Occipital lobe (tissue), 2 donors: ENCODE results near the gene STX8. TPM values are rescaled to one million over a fixed set of nuclear protein-coding genes. Genes with fewer than 3 reads are reported as not detected.
A peak's percentile ranks its signal among the peaks of the same experiment; 100 is the strongest.
"Not testable (repeated sequence)": the region's sequence is repeated elsewhere in the genome, so short reads cannot be mapped to it uniquely, and the experiment has no call there.

ENCODE experiments used
- DNase-seq: peaks from one replicate; lab custom pipeline; 2025; lab: John Stamatoyannopoulos, UW
- total RNA-seq: library from RNA; depleted of rRNA; stranded (reverse); fragments of >200 nt; gene quantifications from one replicate; pipeline ENCODE4 v1.2.3, GENCODE V29; 2014

The STX8 gene
- total RNA-seq, 1 donor from 2014 or later: 42.9 TPM

DNA sequence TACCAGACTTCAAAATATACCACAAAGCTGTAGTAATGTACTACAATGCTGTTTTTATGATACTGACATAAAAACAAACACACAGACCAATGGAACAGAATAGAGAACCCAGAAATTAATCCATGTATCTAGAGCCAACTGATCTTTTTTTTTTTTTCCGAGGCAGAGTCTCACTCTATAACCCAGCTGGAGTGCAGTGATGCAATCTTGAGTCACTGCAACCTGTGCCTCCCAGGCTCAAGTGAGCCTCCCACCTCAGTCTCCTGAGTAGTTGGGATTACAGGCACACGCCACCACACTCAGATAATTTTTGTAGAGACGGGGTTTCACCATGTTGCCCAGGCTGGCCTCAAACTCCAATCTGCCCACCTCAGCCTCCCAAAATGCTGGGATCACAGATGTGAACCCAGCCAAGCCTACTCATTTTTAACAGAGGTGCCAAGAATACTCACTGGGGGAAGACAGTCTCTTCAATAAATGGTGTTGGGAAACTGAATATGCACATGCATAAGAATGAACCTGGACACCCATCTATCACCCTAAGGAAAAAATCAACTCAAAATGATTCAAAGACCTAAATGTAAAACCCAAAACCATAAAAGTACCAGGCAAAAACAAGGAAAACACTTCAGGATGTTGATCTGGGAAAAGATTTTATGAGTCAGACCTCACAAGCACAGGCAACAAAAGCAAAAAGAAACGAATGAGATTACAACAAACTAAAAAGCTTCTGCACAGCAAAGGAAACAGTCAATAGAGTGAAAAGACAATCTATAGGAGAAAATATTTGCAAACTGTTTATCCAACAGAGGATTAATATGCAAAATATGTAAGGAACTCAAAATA is 63.1 kb downstream of the STX8 start:
- no peak for DNase-seq

GRCh38 chr17:9509236-9509816 is 66.3 kb downstream of the STX8 start:
- DNase-seq: no peak

- DNase-seq: no peak
Measured at GRCh38 chr17:9499041-9499440, 76.6 kb downstream of the STX8 start.

- DNase-seq: no peak
Measured at GRCh38 chr17:9498490-9498889, 77.1 kb downstream of the STX8 start.

DNA sequence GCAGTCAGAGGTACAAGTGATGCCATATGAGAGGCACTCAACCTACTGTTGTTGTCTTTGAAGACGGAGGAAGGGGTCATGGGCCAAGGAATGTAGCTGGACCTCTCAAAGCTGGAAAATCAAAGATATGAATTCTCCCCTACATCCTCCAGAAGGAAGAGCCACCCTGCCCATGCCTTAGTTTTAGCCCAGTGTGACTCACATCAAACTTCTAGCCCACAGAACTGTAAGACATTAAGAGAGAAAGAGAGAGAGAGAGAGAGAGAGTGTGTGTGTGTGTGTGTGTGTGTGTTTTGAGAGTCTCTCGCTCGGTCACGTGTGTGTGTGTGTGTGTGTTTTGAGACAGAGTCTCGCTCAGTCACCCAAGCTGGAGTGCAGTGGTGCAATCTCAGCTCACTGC is 87.1 kb downstream of the STX8 start:
- DNase-seq: no peak

DNA sequence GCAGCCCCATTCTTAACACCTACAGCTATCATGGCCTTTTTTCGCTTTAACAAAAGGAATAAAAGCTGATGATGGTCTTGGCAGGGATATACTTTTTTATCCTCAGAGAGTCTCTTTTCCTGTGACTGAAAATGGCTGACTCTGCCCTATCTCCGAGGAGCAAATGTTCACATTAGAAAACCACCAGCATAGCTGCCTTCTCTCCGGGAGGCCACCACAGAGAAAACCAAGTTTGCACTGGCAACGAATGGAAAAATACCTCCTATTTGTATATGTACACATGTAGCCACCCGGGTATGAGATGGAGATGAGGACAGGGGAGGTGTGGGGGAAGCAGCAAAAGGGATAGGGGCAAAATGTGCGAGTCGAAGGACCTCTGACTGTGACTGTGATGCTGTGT is 88.2 kb downstream of the STX8 start:
- DNase-seq: no peak

- DNase-seq: no peak
Measured at GRCh38 chr17:9484789-9485188, 90.8 kb downstream of the STX8 start.

GRCh38 chr17:9479964-9480363 is 95.7 kb downstream of the STX8 start:
- DNase-seq: no peak

DNA sequence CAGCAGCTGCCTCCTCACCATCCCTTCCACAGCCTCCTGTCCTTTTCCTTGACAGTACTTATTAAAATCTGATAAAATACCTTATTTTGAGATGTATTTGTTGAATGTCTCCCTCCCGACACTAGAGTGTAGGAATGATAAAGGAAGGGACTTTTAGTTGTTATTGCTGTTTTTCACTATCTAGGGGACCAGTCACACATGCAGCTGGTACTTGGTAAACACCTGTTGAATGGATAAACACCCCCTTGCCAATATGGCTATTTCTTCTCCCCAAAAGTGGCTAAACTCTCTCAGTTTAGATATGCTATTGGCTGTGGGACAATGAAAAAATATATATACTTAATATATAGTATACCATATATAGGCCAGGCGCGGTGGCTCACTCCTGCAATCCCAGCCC is 96.7 kb downstream of the STX8 start:
- no peak for DNase-seq

- peak; percentile 67 for DNase-seq
Measured at GRCh38 chr17:9475101-9475658, 100.4 kb downstream of the STX8 start.

- no peak for DNase-seq
Measured at GRCh38 chr17:9473711-9474110, 101.9 kb downstream of the STX8 start.

DNA sequence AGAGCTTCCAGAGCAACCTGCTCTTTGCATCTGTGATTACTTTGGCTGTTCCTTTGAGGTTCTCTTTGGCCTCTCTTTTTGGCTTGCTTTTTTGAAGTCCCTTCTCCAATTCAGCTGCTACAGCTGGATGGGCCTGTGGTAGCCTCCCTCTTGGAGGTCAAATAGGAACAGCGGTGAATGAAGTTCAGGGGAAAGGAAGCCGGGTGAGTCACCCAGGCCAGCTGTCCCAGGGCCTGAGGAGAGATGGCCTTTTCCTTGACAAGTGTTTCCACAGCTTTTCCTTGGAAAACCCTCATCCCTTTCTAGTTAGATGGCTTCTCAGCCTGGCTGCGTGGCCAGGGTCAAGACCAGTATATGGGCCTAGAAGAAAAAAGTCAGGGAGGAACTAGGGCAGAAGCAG is 103.1 kb downstream of the STX8 start:
- no peak for DNase-seq

DNA sequence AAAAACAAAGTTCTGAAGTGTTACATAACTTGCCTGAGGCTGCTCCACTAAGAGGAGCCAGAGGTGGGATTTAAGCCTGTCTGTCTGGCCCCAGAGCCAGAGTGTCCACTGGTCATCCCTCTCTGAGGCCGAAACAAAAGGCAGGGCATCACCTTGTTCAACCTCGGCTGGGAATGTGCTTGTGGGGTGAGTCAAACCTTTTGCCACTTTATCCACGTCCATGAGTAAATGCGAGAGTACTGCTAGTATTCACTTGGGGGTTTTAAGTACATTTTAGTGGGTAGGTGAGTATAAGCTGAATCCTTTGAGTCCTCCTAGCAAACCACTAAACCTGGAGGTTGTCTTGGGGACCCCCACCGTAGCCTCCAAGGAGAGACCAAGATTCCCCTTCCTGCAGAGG is 103.5 kb downstream of the STX8 start:
- DNase-seq: no peak

- no peak for DNase-seq
Measured at GRCh38 chr17:9470171-9470570, 105.4 kb downstream of the STX8 start.

- DNase-seq: no peak
Measured at GRCh38 chr17:9468937-9469336, 106.7 kb downstream of the STX8 start.

GRCh38 chr17:9468532-9468931 is 107.1 kb downstream of the STX8 start:
- no peak for DNase-seq

- DNase-seq: no peak
Measured at GRCh38 chr17:9467518-9467917, 108.1 kb downstream of the STX8 start.

GRCh38 chr17:9465210-9465921 is 110.3 kb downstream of the STX8 start:
- DNase-seq: peak; percentile 17

GRCh38 chr17:9457005-9457404 is 118.6 kb downstream of the STX8 start:
- DNase-seq: no peak

GRCh38 chr17:9456330-9456729 is 119.3 kb downstream of the STX8 start:
- no peak for DNase-seq

GRCh38 chr17:9451934-9452333 is 123.7 kb downstream of the STX8 start:
- no peak for DNase-seq

- not testable (repeated sequence) for DNase-seq
Measured at GRCh38 chr17:9447298-9447697, 128.3 kb downstream of the STX8 start.
